Thoracic aorta (tissue), 2 donors: ENCODE data around the gene SKAP1. TPM values are rescaled to one million over a fixed set of nuclear protein-coding genes. Genes with fewer than 3 reads are reported as not detected.

Source experiments
- ATAC-seq: fragments of 150-250 bp; one replicate; pipeline ENCODE4 v1.8.0; 2017; ENCODE audit warnings: low read depth; ENCODE audit not compliant: insufficient number of reproducible peaks, low FRiP score
- DNase-seq: peaks from one replicate; pipeline ENCODE4 v3.0.0-alpha.2; 2020; ENCODE audit warnings: low spot score
- H3K27ac ChIP-seq, 2 donors: fragments of 200-600 bp; sonication (generic); 1 replicate in 1 of 2; 2 replicates in 1 of 2; pipeline ENCODE4 v1.5.1; 2016; ENCODE audit warnings: mild to moderate bottlenecking in 2 of 2, moderate library complexity in 2 of 2
- H3K27me3 ChIP-seq: fragments of 200-600 bp; sonication (generic); replicated peaks from 2 replicates; pipeline ENCODE4 v1.6.0; 2016; ENCODE audit warnings: mild to moderate bottlenecking; ENCODE audit not compliant: insufficient read depth
- H3K36me3 ChIP-seq: fragments of 200-600 bp; sonication (generic); one replicate; pipeline ENCODE4 v1.5.1; 2016
- H3K4me1 ChIP-seq, 2 donors: fragments of 200-600 bp; sonication (generic); 1 replicate in 1 of 2; 2 replicates in 1 of 2; pipeline versions ENCODE4 v1.5.1 to v1.6.0; 2016; ENCODE audit warnings: low read depth in 2 of 2, mild to moderate bottlenecking in 1 of 2; ENCODE audit not compliant: control insufficient read depth in 1 of 2
- H3K4me3 ChIP-seq: fragments of 200-600 bp; sonication (generic); 2 replicates; pipeline ENCODE4 v1.5.1; 2016; ENCODE audit warnings: mild to moderate bottlenecking
- H3K9me3 ChIP-seq: fragments of 200-600 bp; sonication (generic); 2 replicates; pipeline ENCODE4 v1.5.1; 2016
- total RNA-seq, 2 donors: library from RNA; depleted of rRNA; stranded (reverse); fragments of >200 nt; gene quantifications; one replicate each; pipeline versions ENCODE4 v1.1.0 to v1.2.3, GENCODE V29; 2016
- TF ChIP-seq, protein P1 (sequence below): fragments of 200-600 bp; sonication (generic); IDR thresholded peaks from one replicate; pipeline ENCODE4 v1.5.1; 2019; ENCODE audit warnings: antibody characterized with exemption

SKAP1 gene
- total RNA-seq, 2 donors from 2014 or later = 2.6 TPM; not detected in 1

DNA sequence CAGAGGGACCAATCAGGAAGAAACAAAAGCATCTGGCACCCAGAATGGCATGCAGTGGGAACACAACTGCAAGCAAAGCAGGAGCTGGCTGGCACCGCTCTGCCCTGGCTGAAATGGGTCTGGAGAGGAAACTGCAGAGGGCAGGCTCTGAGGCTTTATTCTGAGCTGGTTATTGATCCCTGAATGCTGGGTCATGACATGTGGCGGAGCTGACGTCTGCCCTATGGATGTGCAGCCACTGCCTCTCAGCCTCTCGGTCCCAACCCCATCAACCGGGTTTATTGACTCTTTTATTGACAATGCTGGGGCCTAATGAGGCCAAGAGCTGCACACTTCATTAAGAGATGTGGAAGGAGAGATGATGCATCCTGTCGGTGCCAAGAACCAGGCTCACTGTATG lies 3.9 kb upstream of the SKAP1 start:
- no peak overlapping the region for H3K4me3 ChIP-seq
- H3K36me3 ChIP-seq = no peaks in the 10 kb centered on the region
- no peak overlapping the region for H3K27ac ChIP-seq
- no peak for ATAC-seq
- peaks cover 0 to 7% of the 10 kb centered on the region in 2 donors for H3K4me1 ChIP-seq
- no peaks in the 10 kb centered on the region for H3K9me3 ChIP-seq
- TF ChIP-seq, protein P1, sequence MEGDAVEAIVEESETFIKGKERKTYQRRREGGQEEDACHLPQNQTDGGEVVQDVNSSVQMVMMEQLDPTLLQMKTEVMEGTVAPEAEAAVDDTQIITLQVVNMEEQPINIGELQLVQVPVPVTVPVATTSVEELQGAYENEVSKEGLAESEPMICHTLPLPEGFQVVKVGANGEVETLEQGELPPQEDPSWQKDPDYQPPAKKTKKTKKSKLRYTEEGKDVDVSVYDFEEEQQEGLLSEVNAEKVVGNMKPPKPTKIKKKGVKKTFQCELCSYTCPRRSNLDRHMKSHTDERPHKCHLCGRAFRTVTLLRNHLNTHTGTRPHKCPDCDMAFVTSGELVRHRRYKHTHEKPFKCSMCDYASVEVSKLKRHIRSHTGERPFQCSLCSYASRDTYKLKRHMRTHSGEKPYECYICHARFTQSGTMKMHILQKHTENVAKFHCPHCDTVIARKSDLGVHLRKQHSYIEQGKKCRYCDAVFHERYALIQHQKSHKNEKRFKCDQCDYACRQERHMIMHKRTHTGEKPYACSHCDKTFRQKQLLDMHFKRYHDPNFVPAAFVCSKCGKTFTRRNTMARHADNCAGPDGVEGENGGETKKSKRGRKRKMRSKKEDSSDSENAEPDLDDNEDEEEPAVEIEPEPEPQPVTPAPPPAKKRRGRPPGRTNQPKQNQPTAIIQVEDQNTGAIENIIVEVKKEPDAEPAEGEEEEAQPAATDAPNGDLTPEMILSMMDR = no peak
- H3K27me3 ChIP-seq = no peaks in the 10 kb centered on the region
- DNase-seq = no peak

DNA sequence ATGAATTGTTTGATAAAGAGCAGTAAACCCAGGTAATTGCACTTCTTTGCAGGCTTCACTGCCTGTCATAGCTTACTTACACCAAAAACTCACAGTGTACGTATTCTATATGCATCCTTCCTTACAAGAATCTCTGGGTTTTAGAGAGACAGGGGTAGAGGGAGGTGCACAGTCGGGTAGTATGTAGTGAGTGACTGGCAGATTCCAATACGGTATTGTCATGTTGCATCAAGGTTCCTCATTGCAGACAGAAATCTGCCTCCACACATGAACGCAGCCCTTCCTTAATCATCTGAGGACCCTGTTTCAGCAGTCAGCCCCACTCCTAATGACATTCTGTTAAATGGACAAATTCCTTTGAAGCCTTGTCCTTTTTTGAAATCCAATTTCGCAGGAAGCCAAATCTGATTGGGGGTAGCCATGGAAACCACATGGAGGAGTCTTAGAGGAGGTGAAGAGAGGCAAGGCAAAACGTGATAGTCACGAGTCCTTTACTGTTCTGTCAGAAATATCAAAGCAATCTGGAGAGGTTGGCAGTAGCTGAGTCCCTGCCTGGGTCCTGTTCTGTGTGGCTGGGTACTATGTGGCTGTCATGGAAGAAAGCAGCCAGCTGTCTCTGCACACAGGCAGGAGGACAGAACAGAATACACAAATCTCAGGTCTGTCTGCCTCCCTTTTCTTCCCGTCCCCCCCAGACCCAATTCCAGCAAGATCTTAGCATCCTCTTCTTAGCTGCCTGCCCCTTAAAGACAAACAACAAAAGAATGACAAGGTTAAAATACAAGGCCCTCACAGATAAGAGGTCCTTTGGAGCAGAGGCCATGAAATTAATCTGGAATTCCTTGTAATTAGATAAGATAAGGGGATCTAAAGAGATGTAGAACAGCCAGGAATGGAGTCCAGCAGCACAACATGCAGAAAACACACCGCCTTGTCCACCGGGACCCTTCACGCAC lies 3.1 kb upstream of the SKAP1 start:
- H3K4me3 ChIP-seq = no peak overlapping the region
- no peaks in the 10 kb centered on the region for H3K27me3 ChIP-seq
- H3K27ac ChIP-seq = no peak overlapping the region
- ATAC-seq (no peak), DNase-seq (no peak)
- no peaks in the 10 kb centered on the region for H3K9me3 ChIP-seq
- peaks cover 0 to 7% of the 10 kb centered on the region in 2 donors for H3K4me1 ChIP-seq
- TF ChIP-seq, protein P1 = no peak
- no peaks in the 10 kb centered on the region for H3K36me3 ChIP-seq

DNA sequence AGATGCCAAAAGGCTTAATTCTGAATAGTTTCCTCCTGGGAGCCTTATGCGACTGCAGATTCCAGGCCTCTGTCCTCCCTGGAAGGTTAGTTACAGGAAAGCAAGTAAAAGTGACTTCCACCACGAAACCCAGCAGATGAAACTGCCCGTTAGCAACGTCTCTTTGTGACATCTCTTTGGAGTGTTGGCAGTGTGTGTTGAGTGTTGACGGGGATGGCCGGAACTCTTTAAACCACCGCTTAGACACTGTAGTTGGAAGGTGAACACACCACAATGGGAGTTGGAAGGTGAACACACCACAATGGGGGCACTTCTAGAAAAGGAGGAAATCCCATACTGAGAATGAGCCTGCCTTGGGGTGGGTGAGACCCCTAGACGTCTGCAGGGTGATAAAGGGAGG lies 858 bp downstream of the SKAP1 start:
- H3K27ac ChIP-seq = no peak overlapping the region
- H3K27me3 ChIP-seq = no peaks in the 10 kb centered on the region
- H3K36me3 ChIP-seq = no peaks in the 10 kb centered on the region
- DNase-seq (no peak), ATAC-seq (no peak)
- no peaks in the 10 kb centered on the region for H3K9me3 ChIP-seq
- TF ChIP-seq, protein P1 = no peak
- H3K4me3 ChIP-seq = peak overlapping the region; percentile 52
- peaks cover 0 to 7% of the 10 kb centered on the region in 2 donors for H3K4me1 ChIP-seq

DNA sequence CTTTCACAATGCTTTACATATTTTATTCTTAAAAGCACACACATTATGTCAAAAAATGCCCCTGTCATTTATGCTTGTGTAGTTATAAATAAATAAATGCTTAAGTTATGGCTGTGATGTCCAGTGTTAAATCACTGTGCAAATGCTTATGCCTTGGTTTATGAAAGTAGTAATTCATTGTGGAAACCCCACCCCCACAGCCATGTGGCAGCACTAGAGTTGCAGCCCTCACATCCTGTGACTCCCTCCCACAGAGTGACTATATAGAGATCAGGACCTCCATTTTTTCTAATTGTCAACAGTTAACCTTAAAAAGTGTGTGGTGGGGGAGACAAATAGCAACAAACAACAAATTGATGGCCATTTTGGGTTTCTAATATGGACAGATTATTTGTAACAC lies 2.4 kb downstream of the SKAP1 start:
- TF ChIP-seq, protein P1 = no peak
- no peak for ATAC-seq
- Histone ChIP-seq H3K27ac (no peak overlapping the region), H3K4me1 (peaks cover 0 to 7% of the 10 kb centered on the region in 2 donors), H3K36me3 (no peaks in the 10 kb centered on the region), H3K27me3 (no peaks in the 10 kb centered on the region), H3K4me3 (no peak overlapping the region), H3K9me3 (no peaks in the 10 kb centered on the region)
- DNase-seq = no peak

DNA sequence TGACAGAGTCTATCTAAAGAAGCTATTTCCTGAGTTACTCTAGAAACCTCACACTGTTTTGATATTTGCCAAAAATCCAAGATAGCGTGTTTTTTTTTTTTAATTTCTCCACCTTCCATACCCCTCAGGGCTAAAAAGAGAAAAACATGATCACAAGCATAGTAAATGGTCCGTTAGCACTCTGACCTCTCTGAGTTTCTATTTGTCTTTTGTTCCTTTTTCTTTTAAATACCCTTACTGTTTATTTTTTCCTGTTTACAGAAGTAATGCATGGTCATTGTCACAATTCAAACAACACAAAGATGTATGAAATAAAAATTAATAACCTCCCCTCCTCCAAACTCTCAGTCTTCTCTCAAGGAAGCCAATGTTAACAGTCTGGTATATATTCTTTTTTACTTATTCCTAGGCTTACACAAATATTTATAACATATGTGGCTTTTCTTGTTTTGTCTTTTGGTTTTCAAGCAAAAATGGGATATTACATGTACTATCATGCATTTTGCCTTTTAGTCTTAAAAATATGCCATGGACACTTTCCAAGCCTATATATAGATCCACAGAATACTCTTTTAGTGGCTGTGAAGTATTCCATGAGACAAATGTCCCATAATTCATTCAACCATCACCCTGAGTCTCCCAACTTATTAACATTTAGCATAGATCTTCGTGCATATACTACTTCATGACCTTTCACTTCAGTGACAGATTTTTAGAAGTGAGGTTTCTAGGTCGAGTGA lies 3.1 kb downstream of the SKAP1 start:
- no peak overlapping the region for H3K4me3 ChIP-seq
- TF ChIP-seq, protein P1 = no peak

More for the DNA sequence above, 3.1 kb downstream of the SKAP1 start:
- Histone ChIP-seq H3K9me3 (no peaks in the 10 kb centered on the region), H3K27ac (no peak overlapping the region), H3K36me3 (no peaks in the 10 kb centered on the region), H3K4me1 (peaks cover 0 to 7% of the 10 kb centered on the region in 2 donors), H3K27me3 (no peaks in the 10 kb centered on the region)
- no peak for ATAC-seq
- no peak for DNase-seq
